ENCODE measurements around the gene RNF223. TPM values are rescaled to one million over a fixed set of nuclear protein-coding genes. Genes with fewer than 3 reads are reported as not detected.
A peak's percentile ranks its signal among the peaks of the same experiment; 100 is the strongest.

The RNF223 gene
- total RNA-seq, 1 donor from 2014 or later: not detected

- Mint-ChIP-seq H3K4me3 (no peak overlapping the region), H3K27me3 (ENCODE audit: low read depth) (peaks cover 7% of the 10 kb centered on the region), H3K36me3 (ENCODE audit: low read depth) (no peaks in the 10 kb centered on the region), H3K27ac (ENCODE audit: unreplicated experiment) (no peak overlapping the region), H3K9me3 (no peaks in the 10 kb centered on the region), H3K4me1 (no peaks in the 10 kb centered on the region)
- no peak for TF ChIP-seq CTCF (conservative IDR thresholded peaks at IDR 0.05)
- DNase-seq (ENCODE audit: low read depth, low spot score): no peak
These were observed 8.8 kb upstream of the RNF223 start for GRCh38 chr1:1082776-1083415.

- H3K36me3 Mint-ChIP-seq (ENCODE audit: low read depth): no peaks in the 10 kb centered on the region
- DNase-seq (ENCODE audit: low read depth, low spot score): no peak
- no peak for TF ChIP-seq CTCF (conservative IDR thresholded peaks at IDR 0.05)
- no peak overlapping the region for H3K27ac Mint-ChIP-seq (ENCODE audit: unreplicated experiment)
- H3K27me3 Mint-ChIP-seq (ENCODE audit: low read depth): peaks cover 7% of the 10 kb centered on the region
- no peak overlapping the region for H3K4me3 Mint-ChIP-seq
- H3K4me1 Mint-ChIP-seq: no peaks in the 10 kb centered on the region
- H3K9me3 Mint-ChIP-seq: no peaks in the 10 kb centered on the region
These were observed 8.2 kb upstream of the RNF223 start for GRCh38 chr1:1082239-1082775.

DNA sequence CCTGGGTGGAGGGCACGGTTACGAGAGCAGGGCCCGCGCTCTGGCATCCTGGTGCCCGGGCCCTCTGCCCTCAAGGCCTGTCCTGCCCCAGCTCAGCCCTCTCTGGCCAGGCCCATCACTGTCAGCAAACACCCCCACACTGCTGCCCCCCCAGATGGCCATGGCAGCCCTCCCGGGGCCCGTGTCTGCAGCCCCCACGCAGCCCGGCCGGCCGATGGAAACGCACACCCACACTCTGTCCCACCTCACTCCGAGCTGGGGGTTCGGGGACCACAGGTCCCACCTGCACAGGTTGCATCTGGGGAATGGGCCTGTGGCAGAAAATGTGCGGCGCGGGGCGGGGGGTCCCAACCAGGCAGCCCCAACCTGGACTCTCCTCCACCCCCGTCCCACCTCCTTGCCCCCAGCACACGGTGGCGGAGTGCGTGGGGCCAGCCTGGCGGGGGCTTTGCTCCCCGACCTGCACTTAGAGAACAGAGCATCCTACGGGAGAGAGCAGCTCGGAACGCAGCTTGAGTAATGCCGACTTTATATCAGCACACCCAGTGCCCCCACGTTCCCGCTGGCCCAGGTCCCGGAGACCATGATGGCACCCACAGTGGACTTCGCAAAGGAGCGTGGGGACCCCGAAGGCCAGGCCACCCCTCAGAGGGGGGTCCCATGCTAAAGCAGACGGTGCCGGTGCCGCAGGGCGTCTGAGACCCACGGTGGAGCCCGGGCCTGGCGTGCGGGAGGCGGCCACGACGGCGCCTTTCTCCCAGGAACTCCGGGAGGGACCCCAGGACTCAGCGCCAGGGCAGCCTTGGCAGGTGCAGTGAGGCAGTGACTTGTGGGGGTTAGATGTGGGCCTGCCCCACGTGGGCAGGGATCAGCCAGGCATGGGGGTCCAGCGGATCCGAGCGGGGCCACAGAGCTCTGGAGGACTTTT lies 7.5 kb upstream of the RNF223 start:
- H3K36me3 Mint-ChIP-seq (ENCODE audit: low read depth): no peaks in the 10 kb centered on the region
- no peak for TF ChIP-seq CTCF (conservative IDR thresholded peaks at IDR 0.05)
- peaks cover 7% of the 10 kb centered on the region for H3K27me3 Mint-ChIP-seq (ENCODE audit: low read depth)
- no peaks in the 10 kb centered on the region for H3K4me1 Mint-ChIP-seq
- H3K9me3 Mint-ChIP-seq: no peaks in the 10 kb centered on the region
- DNase-seq (ENCODE audit: low read depth, low spot score): no peak
- no peak overlapping the region for H3K27ac Mint-ChIP-seq (ENCODE audit: unreplicated experiment)
- no peak overlapping the region for H3K4me3 Mint-ChIP-seq

- no peaks in the 10 kb centered on the region for H3K9me3 Mint-ChIP-seq
- H3K27ac Mint-ChIP-seq (ENCODE audit: unreplicated experiment): no peak overlapping the region
- H3K36me3 Mint-ChIP-seq (ENCODE audit: low read depth): no peaks in the 10 kb centered on the region
- peaks cover 7% of the 10 kb centered on the region for H3K27me3 Mint-ChIP-seq (ENCODE audit: low read depth)
- DNase-seq (ENCODE audit: low read depth, low spot score): no peak
- no peak for TF ChIP-seq CTCF (conservative IDR thresholded peaks at IDR 0.05)
- no peaks in the 10 kb centered on the region for H3K4me1 Mint-ChIP-seq
- H3K4me3 Mint-ChIP-seq: no peak overlapping the region
These were observed 6.8 kb upstream of the RNF223 start for GRCh38 chr1:1080951-1081310.

- Mint-ChIP-seq H3K36me3 (ENCODE audit: low read depth) (no peaks in the 10 kb centered on the region), H3K9me3 (no peaks in the 10 kb centered on the region), H3K27ac (ENCODE audit: unreplicated experiment) (no peak overlapping the region), H3K27me3 (ENCODE audit: low read depth) (peaks cover 7% of the 10 kb centered on the region), H3K4me1 (no peaks in the 10 kb centered on the region), H3K4me3 (peak overlapping the region; percentile 34)
- no peak for DNase-seq (ENCODE audit: low read depth, low spot score)
- TF ChIP-seq CTCF (conservative IDR thresholded peaks at IDR 0.05): no peak
These were observed 6.1 kb upstream of the RNF223 start for GRCh38 chr1:1080122-1080757.

Measured in neural crest cell (in vitro differentiated cells).